ENCODE measurements around the gene MBNL2.

Gene MBNL2

DNA sequence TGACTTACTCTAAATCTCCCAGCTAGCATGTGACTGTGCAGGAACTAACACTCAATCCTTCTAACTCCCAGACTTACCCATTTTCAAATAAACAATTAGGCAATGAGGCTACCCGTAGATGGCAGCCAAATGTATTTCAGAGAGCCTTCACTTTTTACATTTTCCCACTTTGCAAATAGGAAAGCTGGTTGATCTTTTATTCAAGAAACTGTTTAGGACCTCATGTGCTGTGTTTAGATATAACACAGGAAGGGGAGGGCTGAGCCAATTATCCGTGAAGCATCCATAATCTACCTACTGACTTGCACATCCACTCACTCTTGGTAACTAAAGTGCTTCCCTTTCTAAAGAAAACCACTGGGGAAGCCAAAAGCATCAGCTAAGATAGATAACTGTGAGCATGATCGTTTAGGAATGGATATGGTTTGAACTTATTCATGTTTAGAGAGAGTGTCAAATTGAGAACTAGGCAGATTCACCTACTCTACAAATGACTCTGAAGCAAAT is 33.4 kb downstream of the MBNL2 start:
- no peak for DNase-seq

DNA sequence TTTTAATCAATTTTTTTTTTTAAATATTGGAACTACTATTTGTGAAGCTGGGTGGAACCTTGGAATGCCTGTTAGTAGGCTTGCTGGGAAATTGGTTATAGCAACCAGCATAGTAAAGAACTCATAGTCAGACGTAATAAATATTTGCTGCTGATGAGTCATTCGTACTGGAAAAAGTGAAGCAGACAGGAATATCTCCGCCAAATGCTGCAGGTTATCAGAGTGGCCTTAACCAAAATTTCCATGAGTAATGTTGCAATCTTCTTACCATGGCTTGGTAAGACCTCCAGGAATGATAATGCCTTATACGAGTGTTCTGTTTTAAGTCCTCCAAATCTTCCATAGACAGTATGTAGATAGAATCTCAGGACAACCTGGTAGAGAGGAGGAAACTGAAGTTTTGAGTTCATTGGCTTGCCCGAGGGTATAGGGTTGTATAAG is 34.2 kb downstream of the MBNL2 start:
- DNase-seq, result no peak

DNA sequence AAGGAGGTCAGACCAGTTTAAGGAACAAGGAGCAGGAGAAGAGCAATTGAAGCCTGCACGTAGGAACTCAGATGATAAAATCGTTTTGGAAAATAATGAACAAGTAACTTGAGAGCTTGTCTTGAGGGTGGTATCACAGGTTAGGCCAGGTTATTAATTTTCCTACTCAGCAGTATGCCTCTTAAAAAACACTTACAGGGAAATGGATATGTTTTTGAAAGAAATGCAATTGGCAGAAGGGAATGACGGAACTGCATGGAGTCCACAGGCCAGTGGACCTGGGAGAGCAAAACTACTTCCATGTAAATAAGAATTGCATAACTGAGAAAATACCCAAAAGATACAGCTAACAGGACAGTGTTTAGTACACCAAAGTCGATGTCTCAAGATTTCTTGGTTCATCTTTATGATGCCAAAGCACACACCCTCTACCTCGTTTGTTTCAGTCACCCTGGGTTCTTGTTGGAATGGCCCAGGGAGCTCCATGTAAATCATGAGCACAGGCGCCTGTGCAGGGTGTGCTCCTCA is 35.2 kb downstream of the MBNL2 start:
- DNase-seq, result no peak

DNA sequence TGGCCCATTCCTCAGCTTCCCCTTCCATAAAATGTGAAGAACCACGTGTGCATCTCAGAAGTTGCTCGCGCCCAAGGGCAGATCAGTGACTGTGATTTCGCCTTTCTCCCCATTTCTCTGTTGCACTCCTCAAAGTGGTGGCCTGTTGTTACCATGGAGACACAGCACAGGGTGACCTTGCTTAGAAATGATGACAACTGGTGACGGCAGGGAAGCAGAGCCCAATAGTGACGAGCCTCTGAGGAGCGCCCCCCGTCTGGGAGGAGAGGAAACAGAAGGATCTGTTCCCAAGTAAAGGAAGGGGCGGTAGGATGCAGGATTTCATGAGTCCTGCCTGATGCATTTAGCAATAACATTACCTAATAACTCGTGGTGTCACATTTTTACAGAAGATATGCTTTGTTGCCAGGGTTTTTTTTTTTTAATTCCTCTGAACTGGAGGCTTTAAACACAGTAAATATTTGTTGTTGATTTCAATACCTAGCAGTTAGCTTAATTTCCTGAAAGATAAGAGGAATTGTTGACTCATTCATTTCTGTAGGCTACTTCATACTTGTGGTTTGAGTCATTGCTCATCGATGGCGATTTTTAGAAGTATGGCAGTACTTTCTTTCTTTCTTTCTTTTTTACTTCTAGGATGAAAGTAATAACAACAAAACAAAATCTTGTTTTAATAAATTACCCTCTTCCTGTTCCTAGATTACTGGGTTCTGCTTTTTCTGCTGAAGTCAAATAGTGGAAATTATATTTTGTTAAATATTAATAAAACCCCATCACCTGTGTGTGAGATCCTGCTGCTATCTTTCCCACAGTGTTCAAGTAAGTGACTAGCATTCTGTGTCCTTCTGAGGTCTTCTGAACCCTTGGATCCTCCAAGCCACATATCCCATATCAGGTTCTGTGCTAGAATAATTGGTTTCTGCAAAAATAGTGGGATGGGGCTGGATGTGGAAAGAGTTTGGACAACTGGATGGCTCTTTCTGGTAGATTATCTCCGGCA is 36.0 kb downstream of the MBNL2 start:
- DNase-seq, result no peak

DNA sequence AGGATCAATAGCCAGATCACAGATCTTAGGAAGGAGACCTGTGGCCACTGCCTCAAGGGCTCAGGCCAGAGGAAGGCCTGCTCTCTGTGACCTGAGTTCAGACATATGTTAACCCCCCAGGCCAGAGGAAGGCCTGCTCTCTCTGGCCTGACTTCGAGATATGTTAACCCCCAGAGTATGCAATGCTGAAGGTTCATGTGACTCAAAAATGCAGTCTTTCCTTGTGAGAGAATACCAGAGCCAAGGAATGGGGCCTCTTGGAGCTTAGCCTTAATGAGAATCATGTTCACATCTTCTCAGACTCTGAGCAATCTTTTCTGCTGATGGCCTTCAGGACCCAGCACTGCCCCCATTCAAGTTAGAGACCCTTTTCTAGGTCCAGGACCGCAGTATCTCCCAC is 36.7 kb downstream of the MBNL2 start:
- no peak for DNase-seq

DNA sequence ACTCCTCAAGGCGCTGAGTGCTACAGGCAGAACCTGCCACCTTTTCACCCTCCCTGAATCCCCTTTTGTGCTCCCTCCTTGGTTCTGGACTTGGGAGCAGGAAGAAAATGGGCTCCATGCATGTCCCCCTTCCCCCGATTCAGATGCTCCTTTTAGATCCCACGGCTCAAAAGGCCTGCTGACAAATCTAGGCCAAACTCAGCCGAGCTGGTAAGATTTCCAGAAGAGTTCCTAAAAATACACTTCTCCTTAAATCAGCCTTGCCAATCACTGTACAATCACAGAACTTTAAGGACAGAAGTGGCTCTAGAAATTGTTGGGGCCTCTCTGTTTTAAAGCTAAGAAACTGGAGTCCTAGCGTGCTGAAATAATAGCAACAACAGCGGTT is 37.3 kb downstream of the MBNL2 start:
- DNase-seq, result no peak

DNA sequence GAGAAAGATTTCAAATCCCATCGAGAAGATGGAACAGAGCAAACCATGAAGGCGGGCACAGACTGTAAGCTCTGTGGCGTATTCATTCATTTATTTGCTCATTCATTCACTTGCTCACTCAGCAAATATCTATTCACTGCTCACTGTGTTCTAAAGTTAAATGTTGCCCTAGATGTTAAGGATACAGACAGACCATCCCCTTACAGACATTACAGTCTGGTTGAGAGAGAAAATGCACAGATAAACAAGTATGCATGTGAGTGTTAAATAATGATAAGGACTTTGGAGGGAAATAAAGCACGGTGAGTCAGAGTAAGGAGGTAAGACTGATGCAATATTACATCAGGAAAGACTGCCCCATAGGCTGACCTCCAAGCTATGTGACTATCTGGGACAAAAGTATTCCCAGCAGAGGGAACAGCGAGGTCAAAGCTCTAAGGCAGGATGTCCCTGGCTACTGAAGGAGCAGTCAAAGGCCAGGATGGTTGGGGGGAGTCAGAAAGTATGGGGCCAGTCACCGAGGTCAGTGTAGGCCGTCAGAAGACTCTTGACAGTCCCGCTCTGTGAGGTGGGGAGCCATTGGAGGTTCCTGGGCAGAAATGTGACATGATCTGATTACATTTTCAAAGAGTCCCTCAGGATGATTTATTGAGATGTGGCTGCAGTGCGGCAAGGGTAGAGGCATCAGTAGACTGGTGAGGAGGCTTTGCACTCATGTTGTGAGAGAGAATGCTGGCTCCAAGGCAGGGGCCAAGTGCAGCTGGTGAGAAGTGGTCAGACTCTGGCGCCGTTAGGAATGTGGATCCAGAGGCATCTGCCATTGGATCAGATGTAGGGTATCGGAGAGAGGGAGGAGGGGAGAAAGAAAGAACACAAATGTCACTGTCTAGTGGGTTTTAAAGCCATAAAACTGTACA is 37.9 kb downstream of the MBNL2 start:
- DNase-seq, result no peak

DNA sequence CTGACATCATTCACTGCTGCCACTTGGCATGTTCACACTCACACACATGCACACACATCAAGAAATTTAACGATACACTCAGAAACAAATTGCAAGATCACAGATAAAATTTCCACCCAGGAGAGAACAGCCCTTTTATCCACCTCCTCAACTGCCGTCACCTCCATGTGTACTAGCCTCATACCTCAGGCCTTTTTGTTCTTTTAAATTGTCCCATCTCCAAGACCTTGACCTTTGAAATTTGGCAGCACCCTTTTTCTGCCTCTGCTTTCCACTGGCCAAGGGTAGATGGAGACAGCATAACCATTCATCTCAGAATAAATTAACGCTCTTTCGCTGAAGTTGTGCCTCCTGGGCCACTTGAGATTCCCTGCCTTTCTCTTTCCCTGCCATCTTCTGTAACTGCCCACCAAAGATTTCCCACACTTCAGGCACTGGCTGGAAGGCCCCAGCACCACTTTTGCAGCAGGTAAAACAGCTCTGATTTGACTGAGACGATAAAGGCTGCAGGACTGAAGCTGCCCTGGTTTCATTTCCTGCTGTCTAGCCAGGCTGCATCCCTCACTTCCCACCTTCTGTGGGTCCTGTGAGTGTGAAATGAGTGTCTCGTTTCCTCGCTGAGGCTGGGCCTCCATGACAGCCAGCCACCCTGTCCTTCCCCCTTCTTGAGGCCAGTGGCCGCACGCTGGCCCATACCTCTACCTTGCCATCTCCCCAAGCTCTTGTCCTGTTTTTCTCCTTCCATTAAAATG is 39.3 kb downstream of the MBNL2 start:
- no peak for DNase-seq

DNA sequence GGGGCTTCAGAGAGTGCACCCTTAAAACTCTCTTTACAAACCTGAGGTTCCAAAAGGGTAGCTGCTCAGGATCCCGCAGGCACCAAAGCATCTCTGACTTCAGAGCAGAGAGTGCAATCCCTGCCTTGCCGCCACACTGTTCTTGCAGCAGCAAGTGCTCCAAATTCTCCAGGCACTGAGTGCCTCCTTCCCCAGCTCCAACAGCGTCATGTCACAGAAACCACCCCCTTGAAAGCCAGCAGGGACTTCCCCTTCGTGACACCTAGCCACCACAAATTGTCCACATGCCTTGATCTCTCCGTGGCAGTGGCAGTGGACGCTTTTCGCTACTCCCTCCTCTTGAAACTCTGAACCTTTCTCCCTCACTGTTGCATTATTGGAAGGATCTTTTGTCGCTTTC is 39.9 kb downstream of the MBNL2 start:
- no peak for DNase-seq

DNA sequence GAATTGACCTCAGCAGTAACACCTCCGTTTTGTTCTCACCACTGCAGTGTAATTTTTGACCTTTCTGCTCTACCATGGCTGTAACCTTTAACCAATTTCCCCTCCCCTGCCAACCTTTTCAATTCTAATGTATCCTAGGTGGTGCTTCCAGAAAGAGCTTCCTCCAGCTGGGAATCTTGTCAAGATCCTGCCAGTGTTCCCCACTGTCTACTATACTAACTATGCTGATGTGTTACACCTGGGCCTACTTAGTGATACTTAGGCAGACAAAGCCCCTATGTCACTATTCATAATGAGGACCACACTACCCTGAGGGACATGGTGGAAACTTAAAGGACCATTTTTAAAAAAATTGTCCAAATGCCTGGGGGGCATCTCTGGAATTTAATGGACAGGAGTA is 41.0 kb downstream of the MBNL2 start:
- DNase-seq, result no peak

DNA sequence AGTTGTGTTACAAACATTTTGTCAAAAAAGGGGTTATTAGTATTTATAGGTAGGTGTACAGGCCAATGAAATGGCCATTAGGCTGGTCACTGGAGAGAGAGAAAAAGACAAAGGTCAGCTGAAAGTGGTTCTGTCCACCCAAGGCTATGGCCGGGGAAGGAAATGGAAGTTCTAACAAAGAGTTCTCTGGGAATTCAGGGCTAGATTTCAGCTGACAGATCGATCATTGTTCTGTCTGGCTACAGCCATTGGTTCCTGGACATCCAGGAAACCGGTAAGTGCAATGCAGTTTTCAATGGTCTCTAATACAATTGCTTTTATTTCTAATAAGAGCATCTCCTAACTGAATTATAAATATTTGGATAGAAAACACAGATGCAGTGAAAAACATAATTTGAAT is 42.5 kb downstream of the MBNL2 start:
- DNase-seq, result no peak

DNA sequence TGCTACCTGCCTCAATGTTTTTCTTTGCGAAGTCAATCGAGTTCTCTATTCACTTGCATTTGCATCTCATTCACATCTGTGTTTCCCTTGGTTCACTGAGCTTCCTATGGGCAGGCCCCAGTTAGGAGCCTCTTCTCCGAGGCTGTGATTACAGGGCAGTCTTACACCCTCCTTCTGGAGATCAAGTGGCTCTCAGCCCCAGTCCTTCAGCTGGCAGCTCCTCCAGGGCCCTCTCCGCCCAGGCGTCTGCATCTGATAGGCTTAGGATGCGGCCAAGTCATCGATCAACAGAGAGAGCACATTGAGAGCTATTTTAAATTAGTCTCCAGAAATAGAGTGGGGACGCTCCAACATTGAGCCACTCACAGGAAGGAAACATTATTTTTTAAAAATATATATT is 44.2 kb downstream of the MBNL2 start:
- DNase-seq, result no peak

DNA sequence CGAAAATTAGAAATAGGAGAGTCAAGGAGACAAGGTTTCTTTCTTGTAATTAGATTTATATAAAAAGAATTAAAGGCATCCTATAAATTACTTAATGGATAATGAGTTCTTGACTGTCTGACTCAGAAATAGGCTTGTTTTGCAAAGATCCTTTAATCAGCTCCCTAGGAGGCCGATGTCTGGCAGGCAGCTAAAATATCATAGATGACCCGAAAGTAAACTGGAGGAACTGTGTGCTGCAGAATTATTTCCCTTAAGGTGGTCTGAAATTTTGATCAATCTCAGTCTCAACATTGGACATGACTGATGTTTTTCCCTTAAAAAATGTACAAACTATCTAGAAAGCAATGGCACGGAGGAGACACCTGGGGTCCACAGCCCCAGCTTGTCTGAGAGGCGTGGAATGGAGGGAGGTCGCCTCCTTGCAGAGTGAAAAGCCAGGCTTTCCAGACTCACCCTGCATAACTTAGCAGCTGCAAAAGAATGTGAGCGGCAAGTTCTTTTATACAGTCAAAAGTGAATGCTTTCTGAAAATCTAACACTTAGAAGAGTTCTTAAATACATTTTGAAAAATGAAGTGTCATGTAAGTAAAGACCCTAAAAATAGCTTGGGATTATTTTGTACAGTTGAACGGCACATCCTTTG is 44.8 kb downstream of the MBNL2 start:
- DNase-seq, result no peak

DNA sequence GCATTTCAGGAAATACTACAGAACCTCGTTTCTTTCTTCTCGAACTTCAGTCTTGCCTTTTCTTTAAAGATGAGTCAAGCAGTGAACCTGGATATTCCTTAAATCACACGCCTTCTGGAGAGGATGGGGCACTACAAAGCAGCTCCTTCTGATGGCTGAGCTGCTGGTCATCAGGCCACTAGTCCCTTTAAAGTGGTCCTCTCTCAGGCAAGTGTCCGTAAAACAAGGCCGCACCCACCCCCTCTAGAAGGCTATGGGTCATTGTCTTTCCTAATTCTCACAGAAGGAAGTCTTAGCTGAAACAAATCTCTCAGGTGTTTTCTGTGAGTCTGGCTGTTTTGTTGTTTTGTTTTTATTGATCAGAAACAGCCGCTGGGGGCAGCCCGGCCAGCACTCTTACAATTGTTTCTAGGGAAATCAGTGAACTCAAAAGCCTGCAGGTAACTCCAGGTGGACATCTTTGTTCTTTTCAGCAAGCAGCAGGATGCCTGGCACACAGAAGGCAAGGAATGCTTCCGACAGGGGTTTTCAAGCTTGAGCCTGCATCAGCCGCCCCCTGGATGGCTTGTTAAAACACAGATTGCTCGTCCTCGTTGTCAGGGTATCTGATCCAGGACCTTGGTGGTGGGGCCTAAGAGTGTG is 45.4 kb downstream of the MBNL2 start:
- no peak for DNase-seq

DNA sequence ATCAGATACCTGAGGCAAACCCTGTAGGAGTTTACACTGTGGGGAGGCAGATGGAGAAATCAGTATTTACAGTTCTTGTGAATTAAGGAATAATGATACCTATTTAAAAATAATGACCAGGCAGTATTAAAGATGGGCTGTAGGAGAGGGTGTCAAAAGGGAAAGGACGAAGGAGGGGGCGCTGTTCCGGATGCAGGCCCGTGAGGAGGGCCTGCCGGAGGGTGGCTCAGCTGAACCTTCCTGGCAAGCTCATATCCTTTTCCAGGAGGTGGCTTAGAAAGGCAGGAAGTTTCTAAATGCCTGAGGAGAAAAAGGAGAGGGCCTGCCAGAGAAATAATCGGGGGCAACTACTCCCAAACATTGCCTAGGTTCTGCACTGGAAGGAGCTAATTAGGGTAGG is 46.6 kb downstream of the MBNL2 start:
- DNase-seq, result no peak

DNA sequence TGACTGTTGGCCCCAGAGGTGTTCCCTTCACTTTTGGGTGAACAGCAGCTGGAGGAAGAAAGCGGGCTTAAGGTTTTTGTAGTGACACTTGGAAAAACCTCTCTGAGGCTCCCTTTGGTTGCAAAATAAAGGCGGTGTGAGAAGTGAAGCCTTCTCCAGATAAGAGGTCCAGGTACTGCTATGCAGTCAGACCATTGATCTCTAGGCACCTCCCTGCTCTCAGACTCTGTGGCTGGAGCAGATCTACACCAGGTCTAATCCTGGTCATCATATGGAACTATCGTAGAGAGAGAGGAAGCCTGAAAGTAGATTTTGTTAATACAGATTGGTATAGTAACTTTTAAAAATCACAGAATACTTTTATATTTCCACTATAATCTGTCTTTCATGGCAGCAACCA is 47.5 kb downstream of the MBNL2 start:
- no peak for DNase-seq

DNA sequence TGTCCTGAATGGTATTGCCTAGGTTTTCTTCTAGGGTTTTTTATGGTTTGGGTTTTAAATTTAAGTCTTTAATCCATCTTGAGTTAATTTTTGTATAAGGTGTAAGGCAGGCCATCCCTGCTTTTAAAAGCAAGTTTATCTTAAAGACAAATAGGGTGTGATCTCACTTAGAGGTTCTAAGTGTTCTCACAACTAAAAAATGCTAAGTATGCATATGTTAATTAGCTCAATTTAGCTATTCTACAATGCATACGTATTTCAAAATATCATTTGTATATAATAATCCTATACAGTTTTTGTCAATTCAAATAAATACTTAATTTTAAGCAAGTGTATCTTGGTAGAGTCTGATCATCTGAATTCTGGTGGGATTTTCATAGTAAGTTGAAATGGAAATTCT is 50.4 kb downstream of the MBNL2 start:
- no peak for DNase-seq

DNA sequence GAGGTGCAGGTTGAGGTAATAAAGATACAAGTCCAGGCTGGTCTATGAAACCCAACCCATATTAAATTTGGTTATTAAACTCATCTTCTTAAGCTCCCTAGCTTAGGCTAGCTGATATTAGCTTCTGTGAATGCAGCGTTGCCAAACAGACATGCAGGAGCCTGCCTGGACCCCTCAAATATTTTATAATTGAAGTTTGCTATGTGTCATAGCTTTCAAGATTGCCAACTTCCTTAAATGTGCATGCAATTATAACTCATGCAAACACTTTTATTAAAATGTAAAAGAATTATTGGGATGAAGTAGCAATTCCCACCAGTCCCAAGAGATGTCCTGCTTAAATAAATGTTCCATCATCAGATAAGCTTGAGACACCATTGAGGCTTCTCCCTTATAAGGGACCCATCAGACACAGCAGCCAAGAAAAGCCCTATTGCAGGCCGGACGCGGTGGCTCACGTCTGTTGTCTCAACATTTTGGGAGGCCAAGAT is 51.3 kb downstream of the MBNL2 start:
- DNase-seq, result no peak

DNA sequence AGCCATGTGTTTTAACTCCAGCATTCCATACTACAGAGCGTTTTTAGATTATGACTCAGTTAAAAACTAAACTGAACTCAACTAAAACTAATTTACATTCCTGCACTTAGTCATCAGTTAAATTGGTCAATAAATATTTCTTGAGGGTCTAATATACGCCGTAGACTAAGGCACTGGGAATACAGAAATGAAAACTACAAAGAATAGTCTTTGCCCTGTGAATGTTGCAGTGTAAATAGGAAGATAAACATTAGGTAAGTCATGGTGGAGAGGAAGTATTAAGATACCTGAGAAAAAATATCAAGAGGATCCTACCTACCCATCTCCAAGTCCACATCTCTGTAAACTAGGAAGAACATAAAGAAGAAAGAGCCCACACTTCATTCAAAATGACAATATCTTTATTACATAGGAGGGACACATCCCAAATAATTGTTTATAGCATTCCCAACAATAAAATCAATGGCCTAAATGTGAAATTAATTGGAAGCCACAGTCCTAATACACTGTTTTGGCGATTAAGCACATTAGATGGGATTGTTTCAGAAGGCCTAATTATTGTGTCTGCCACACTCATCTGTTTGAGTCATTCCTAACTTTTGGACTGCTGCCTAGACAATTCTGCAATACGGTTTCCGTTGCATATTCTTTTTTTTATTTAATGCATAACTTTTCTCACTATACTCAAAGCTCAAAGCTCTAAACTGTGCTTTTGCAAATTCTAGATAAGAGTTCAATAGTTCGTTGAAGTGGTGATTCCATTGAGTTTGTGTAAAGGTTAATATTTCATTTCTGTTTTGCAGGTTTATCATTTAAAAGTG is 52.9 kb downstream of the MBNL2 start:
- DNase-seq, result no peak

DNA sequence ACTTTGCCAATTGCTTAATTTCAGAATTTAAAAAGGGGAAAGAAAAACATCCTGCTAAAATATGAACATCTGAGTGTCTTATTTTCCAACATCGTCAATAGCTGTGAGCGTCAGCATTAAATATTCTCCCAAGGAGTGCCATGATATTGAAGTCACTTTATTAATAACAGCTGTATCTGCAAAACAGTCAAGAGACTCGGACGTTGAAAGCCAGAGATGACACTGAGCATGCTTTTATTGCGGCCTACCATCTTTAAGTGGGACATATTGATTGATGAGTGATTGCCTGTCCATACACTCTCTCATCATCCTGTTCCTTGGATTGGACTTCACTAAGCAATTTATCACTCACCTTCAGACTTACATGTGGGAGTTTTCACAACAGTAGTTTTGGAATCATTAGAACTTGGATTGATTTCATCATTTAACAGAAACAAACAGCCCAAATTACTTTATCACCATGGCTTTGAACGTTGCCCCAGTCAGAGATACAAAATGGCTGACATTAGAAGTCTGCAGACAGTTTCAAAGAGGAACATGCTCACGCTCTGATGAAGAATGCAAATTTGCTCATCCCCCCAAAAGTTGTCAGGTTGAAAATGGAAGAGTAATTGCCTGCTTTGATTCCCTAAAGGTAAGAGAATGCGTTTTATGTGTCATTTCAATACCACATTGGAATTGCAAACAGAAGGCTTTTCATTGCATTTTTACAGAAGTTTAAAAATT is 53.8 kb downstream of the MBNL2 start:
- no peak for DNase-seq

Measured in activated CD8-positive, alpha-beta memory T cell treated with anti-CD3 and anti-CD28 coated beads, Interleukin-2, amount 50 U/mL, for 4 hours (primary cell).